SK-N-SH treated with all-trans-retinoic acid at 6 μM for 48 hours (cell line): ENCODE results near the gene OFD1.

ENCODE experiments used
- ATAC-seq: fragments of 200-7000 bp; cut with Tn5 transposase; 3 replicates; pipeline ENCODE4 v1.9.1; 2020; ENCODE audit warnings: mild to moderate bottlenecking, moderate library complexity
- ARNTL ChIP-seq: fragments of 450-650 bp; formaldehyde crosslinking; IDR thresholded peaks from 2 replicates; pipeline ENCODE4 v1.5.0; 2020; ENCODE audit warnings: low read depth, mild to moderate bottlenecking, moderate library complexity, borderline replicate concordance
- BACH2 ChIP-seq: fragments of 250-450 bp; sonication (Bioruptor Pico); IDR thresholded peaks from 2 replicates; pipeline ENCODE4 v1.9.0; 2021; ENCODE audit warnings: mild to moderate bottlenecking, borderline replicate concordance
- CREB5 ChIP-seq: fragments of 250-450 bp; sonication (Bioruptor Pico); IDR thresholded peaks from 2 replicates; pipeline ENCODE4 v1.5.1; 2020; ENCODE audit warnings: low read depth, mild to moderate bottlenecking, moderate library complexity
- CSRNP3 ChIP-seq: fragments of 250-450 bp; sonication (Bioruptor Pico); IDR thresholded peaks from 2 replicates; pipeline ENCODE4 v1.5.1; 2021; ENCODE audit warnings: mild to moderate bottlenecking, moderate library complexity
- ESRRG ChIP-seq: fragments of 250-450 bp; sonication (Bioruptor Pico); IDR thresholded peaks from 2 replicates; pipeline ENCODE4 v1.6.1; 2021; ENCODE audit warnings: mild to moderate bottlenecking
- GLIS3 ChIP-seq: fragments of 250-450 bp; sonication (Bioruptor Pico); IDR thresholded peaks from 2 replicates; pipeline ENCODE4 v1.5.0; 2020; ENCODE audit warnings: mild to moderate bottlenecking, moderate library complexity
- ISL1 ChIP-seq: fragments of 250-450 bp; sonication (Bioruptor Pico); IDR thresholded peaks from 2 replicates; pipeline ENCODE4 v2.1.2; 2022; ENCODE audit warnings: mild to moderate bottlenecking, moderate library complexity
- OSR1 ChIP-seq: fragments of 250-450 bp; sonication (Bioruptor Pico); IDR thresholded peaks from 2 replicates; pipeline ENCODE4 v1.8.0; 2022; ENCODE audit warnings: moderate library complexity, mild to moderate bottlenecking, inconsistent platforms
- POU6F1 ChIP-seq: fragments of 250-450 bp; sonication (Bioruptor Pico); IDR thresholded peaks from 2 replicates; pipeline ENCODE4 v1.8.0; 2021; ENCODE audit warnings: low read depth, mild to moderate bottlenecking, moderate library complexity, borderline replicate concordance
- PPARA ChIP-seq: fragments of 250-450 bp; sonication (Bioruptor Pico); IDR thresholded peaks from 2 replicates; pipeline ENCODE4 v1.5.0; 2020; ENCODE audit warnings: mild to moderate bottlenecking, borderline replicate concordance
- RARB ChIP-seq: fragments of 250-450 bp; sonication (Bioruptor Pico); IDR thresholded peaks from 2 replicates; pipeline ENCODE4 v1.8.0; 2021; ENCODE audit warnings: mild to moderate bottlenecking, moderate library complexity
- SNAI2 ChIP-seq: fragments of 250-450 bp; sonication (Bioruptor Pico); IDR thresholded peaks from 2 replicates; pipeline ENCODE4 v1.5.0; 2020; ENCODE audit warnings: mild to moderate bottlenecking, moderate library complexity
- TCF4 ChIP-seq: fragments of 250-450 bp; sonication (Bioruptor Pico); IDR thresholded peaks from 2 replicates; pipeline ENCODE4 v1.8.0; 2021; ENCODE audit warnings: mild to moderate bottlenecking, moderate library complexity, borderline replicate concordance
- TOX ChIP-seq: fragments of 250-450 bp; sonication (Bioruptor Pico); IDR thresholded peaks from 2 replicates; pipeline ENCODE4 v1.8.0; 2021; ENCODE audit warnings: mild to moderate bottlenecking, moderate library complexity, borderline replicate concordance
- TSHZ2 ChIP-seq: fragments of 250-450 bp; sonication (Bioruptor Pico); IDR thresholded peaks from 2 replicates; pipeline ENCODE4 v1.5.0; 2020; ENCODE audit warnings: mild to moderate bottlenecking, moderate library complexity
- ZC3H10 ChIP-seq: fragments of 250-450 bp; sonication (Bioruptor Pico); IDR thresholded peaks from 2 replicates; pipeline ENCODE4 v1.5.1; 2021; ENCODE audit warnings: mild to moderate bottlenecking, moderate library complexity
- ZFP3 ChIP-seq: fragments of 250-450 bp; sonication (Bioruptor Pico); IDR thresholded peaks from 2 replicates; pipeline ENCODE4 v1.5.0; 2020; ENCODE audit warnings: mild to moderate bottlenecking, moderate library complexity
- ZFP30 ChIP-seq: fragments of 450-650 bp; formaldehyde crosslinking; IDR thresholded peaks from 2 replicates; pipeline ENCODE4 v1.5.0; 2022; ENCODE audit warnings: mild to moderate bottlenecking, moderate library complexity
- ZNF565 ChIP-seq: fragments of 450-650 bp; formaldehyde crosslinking; conservative IDR thresholded peaks from 2 replicates; pipeline ENCODE4 v1.5.0; 2020; ENCODE audit warnings: low read depth, mild to moderate bottlenecking, moderate library complexity
- ZNF70 ChIP-seq: fragments of 450-650 bp; formaldehyde crosslinking; IDR thresholded peaks from 2 replicates; pipeline ENCODE4 v1.5.0; 2020; ENCODE audit warnings: mild to moderate bottlenecking, moderate library complexity
- ZNF8 ChIP-seq: fragments of 450-650 bp; formaldehyde crosslinking; IDR thresholded peaks from 2 replicates; pipeline ENCODE4 v1.5.0; 2020; ENCODE audit warnings: mild to moderate bottlenecking, moderate library complexity

OFD1 gene

GRCh38 chrX:13775837-13776236 is 41.3 kb downstream of the OFD1 start:
- no peak for ATAC-seq
- no peak for TF ChIP-seq ZNF70
- no peak for TF ChIP-seq TSHZ2 (CRISPR knock-in tag)
- no peak for TF ChIP-seq ZNF8 (CRISPR knock-in tag)
- no peak for TF ChIP-seq SNAI2 (CRISPR knock-in tag)
- TF ChIP-seq PPARA (CRISPR knock-in tag) = no peak
- TF ChIP-seq OSR1 = no peak
- no peak for TF ChIP-seq ISL1 (CRISPR knock-in tag)
- no peak for TF ChIP-seq POU6F1 (CRISPR knock-in tag)
- no peak for TF ChIP-seq TOX (CRISPR knock-in tag)
- no peak for TF ChIP-seq ZC3H10
- no peak for TF ChIP-seq GLIS3 (CRISPR knock-in tag)
- no peak for TF ChIP-seq CSRNP3 (CRISPR knock-in tag)
- no peak for TF ChIP-seq RARB (CRISPR knock-in tag)
- TF ChIP-seq ZFP30 (CRISPR knock-in tag) = no peak
- no peak for TF ChIP-seq CREB5
- no peak for TF ChIP-seq BACH2 (CRISPR knock-in tag)
- no peak for TF ChIP-seq ZNF565 (CRISPR knock-in tag)
- TF ChIP-seq ARNTL (CRISPR knock-in tag) = no peak
- no peak for TF ChIP-seq ESRRG
- TF ChIP-seq, all 23 proteins: peak for 0

- ATAC-seq = no peak
- TF ChIP-seq OSR1 (no peak), ISL1 (CRISPR knock-in tag) (no peak), TCF4 (CRISPR knock-in tag) (no peak), SNAI2 (CRISPR knock-in tag) (no peak), CREB5 (no peak), CSRNP3 (CRISPR knock-in tag) (no peak), ZFP3 (CRISPR knock-in tag) (no peak), ZNF70 (no peak), TOX (CRISPR knock-in tag) (no peak), PPARA (CRISPR knock-in tag) (no peak), ZC3H10 (no peak), POU6F1 (CRISPR knock-in tag) (no peak), ARNTL (CRISPR knock-in tag) (no peak), ZNF565 (CRISPR knock-in tag) (no peak), GLIS3 (CRISPR knock-in tag) (no peak)
These were observed 41.8 kb downstream of the OFD1 start for GRCh38 chrX:13776387-13776786.
